ENCODE data around the gene IFI6. TPM values are rescaled to one million over a fixed set of nuclear protein-coding genes. Genes with fewer than 3 reads are reported as not detected.

The IFI6 gene
- total and polyA plus RNA-seq, 2 of the 13 experiments (the other 11 are each of a cell fraction or from before 2014, with no cell fraction given) = 12.9 to 13.2 TPM

GRCh38 chr1:27630859-27631491 lies 41.0 kb downstream of the IFI6 start:
- ChIA-PET POLR2A (no interaction called here), CTCF (ENCODE audit: low intra/inter-chr PET ratio, low total read pairs) (no interaction called here)
- H2AFZ ChIP-seq (ENCODE audit: low read length) = no peak overlapping the region
- peaks cover 24% of the 10 kb centered on the region for H3K4me1 ChIP-seq (ENCODE audit: insufficient read depth, low read length)
- H3K9ac ChIP-seq (ENCODE audit: insufficient read depth, low read depth, low read length) = no peak overlapping the region
- H3K36me3 ChIP-seq (replicated peaks in 1 of 2; ENCODE audit: control insufficient read depth in 1 of 2, insufficient read depth in 2 of 2, low read length in 2 of 2) = no peaks in the 10 kb centered on the region
- no peak for FAIRE-seq
- 23% methylated on average over 5 of the region's 5 CpGs for WGBS (ENCODE audit: low lambda C conversion rate)
- no peak overlapping the region for H3K4me2 ChIP-seq (ENCODE audit: low read depth, low read length)
- no peaks in the 10 kb centered on the region for H3K9me3 ChIP-seq (ENCODE audit: low read length)
- no peaks in the 10 kb centered on the region for H4K20me1 ChIP-seq (ENCODE audit: insufficient read depth, low read length)
- BruUV-seq (replicated peaks) = no TSS peak
- H3K27me3 ChIP-seq (ENCODE audit: control insufficient read depth in 1 of 2, insufficient read depth in 2 of 2, low read length in 2 of 2) = peaks cover 8 to 49% of the 10 kb centered on the region in 2 experiments; a peak in 4 of 5 replicates
- H3K79me2 ChIP-seq (ENCODE audit: insufficient read depth, low read length) = no peaks in the 10 kb centered on the region
- in situ Hi-C loops (cut with HindIII; ENCODE audit: extremely low pct_ligation_motif_present, low pct_unique_long_range_greater_than_20kb) = no loop called here
- DNase-seq (ENCODE audit: low spot score) = no peak
- intact Hi-C loops (cut with micrococcal nuclease; ENCODE audit: unreplicated experiment) = no loop called here
- H3K4me3 ChIP-seq (replicated peaks in 1 of 3; ENCODE audit: insufficient read depth in 1 of 3, low read depth in 2 of 3, low read length in 3 of 3) = no peak overlapping the region
- TF ChIP-seq THYN1 (CRISPR knock-in tag; IDR thresholded peaks at IDR 0.05; ENCODE audit: borderline replicate concordance, low read depth) (no peak), RFX3 (CRISPR knock-in tag; IDR thresholded peaks at IDR 0.05) (no peak), MYPOP (CRISPR knock-in tag; IDR thresholded peaks at IDR 0.05) (no peak), ZNF616 (CRISPR knock-in tag; IDR thresholded peaks at IDR 0.05; ENCODE audit: low read depth) (no peak), ZNF274 (CRISPR knock-in tag; IDR thresholded peaks at IDR 0.05) (no peak), SIX1 (CRISPR knock-in tag; IDR thresholded peaks at IDR 0.05; ENCODE audit: borderline replicate concordance) (no peak), HES4 (CRISPR knock-in tag; IDR thresholded peaks at IDR 0.05; ENCODE audit: borderline replicate concordance) (no peak), ETS1 (CRISPR knock-in tag; IDR thresholded peaks at IDR 0.05) (no peak), ZNF224 (CRISPR knock-in tag; IDR thresholded peaks at IDR 0.05) (no peak), ZNF280D (CRISPR knock-in tag; IDR thresholded peaks at IDR 0.05) (no peak), ZNF446 (CRISPR knock-in tag; IDR thresholded peaks at IDR 0.05) (no peak)
- ATAC-seq = no peak
- no peak overlapping the region for H3K27ac ChIP-seq (ENCODE audit: extremely low read length, insufficient read depth, low read length)
